HEK293 (cell line): ENCODE measurements around the gene ZFPL1.

Experiments used
- CTCF ChIP-seq: fragments of 450-650 bp; formaldehyde crosslinking; IDR thresholded peaks from 2 replicates; pipeline ENCODE4 v1.5.1; 2016; ENCODE audit warnings: missing biosample characterization, missing genetic modification characterization
- MYNN ChIP-seq: fragments of 450-650 bp; formaldehyde crosslinking; IDR thresholded peaks from 2 replicates; pipeline ENCODE4 v1.5.1; 2016; ENCODE audit warnings: missing biosample characterization, missing genetic modification characterization, borderline replicate concordance
- REST ChIP-seq: fragments of 450-650 bp; formaldehyde crosslinking; IDR thresholded peaks from 2 replicates; pipeline ENCODE4 v1.5.1; 2016; ENCODE audit warnings: missing biosample characterization, missing genetic modification characterization
- YY1 ChIP-seq: fragments of 450-650 bp; formaldehyde crosslinking; IDR thresholded peaks from 2 replicates; pipeline ENCODE4 v1.5.1; 2018; ENCODE audit warnings: missing biosample characterization, missing genetic modification characterization
- ZBTB1 ChIP-seq: fragments of 450-650 bp; formaldehyde crosslinking; IDR thresholded peaks from 2 replicates; pipeline ENCODE4 v1.5.1; 2016; ENCODE audit warnings: missing biosample characterization, missing genetic modification characterization
- ZNF248 ChIP-seq: fragments of 450-650 bp; formaldehyde crosslinking; IDR thresholded peaks from 2 replicates; pipeline ENCODE4 v1.5.1; 2017; ENCODE audit warnings: missing biosample characterization, missing genetic modification characterization
- ZNF274 ChIP-seq, 2 experiments: fragments of 200-500 bp in 1 of 2; fragments of 450-650 bp in 1 of 2; sonication (Bioruptor generic) in 1 of 2; formaldehyde crosslinking in 1 of 2; IDR thresholded peaks; 2 replicates each; pipeline versions ENCODE4 v1.5.1 to v1.6.1; 2014 to 2016; ENCODE audit warnings: borderline replicate concordance in 1 of 2, inconsistent platforms in 1 of 2, low read length in 1 of 2, missing biosample characterization in 1 of 2, missing genetic modification characterization in 1 of 2
- ZNF529 ChIP-seq: fragments of 450-650 bp; formaldehyde crosslinking; IDR thresholded peaks from 2 replicates; pipeline ENCODE4 v1.5.1; 2017; ENCODE audit warnings: missing genetic modification characterization, missing biosample characterization; ENCODE audit not compliant: insufficient replicate concordance
- ZNF560 ChIP-seq: fragments of 450-650 bp; formaldehyde crosslinking; IDR thresholded peaks from 2 replicates; pipeline ENCODE4 v1.5.1; 2017; ENCODE audit warnings: missing biosample characterization, missing genetic modification characterization, borderline replicate concordance
- TF ChIP-seq, protein P1 (sequence below): fragments of 450-650 bp; formaldehyde crosslinking; IDR thresholded peaks from 2 replicates; pipeline ENCODE4 v1.5.1; 2016; ENCODE audit warnings: missing biosample characterization, missing genetic modification characterization, low read depth

GRCh38 chr11:65134240-65134951, 50.4 kb downstream of the ZFPL1 start, which contains the start of gene SYVN1:
- peak; percentile 36; the same call in 1 of the 2 replicates for TF ChIP-seq YY1 (tag by site-specific recombination)
- TF ChIP-seq CTCF (tag by site-specific recombination), result no peak
- no peak for TF ChIP-seq ZNF248 (tag by site-specific recombination)
- no peak for TF ChIP-seq REST (tag by site-specific recombination)
- no peak for TF ChIP-seq ZNF560 (tag by site-specific recombination)
- TF ChIP-seq, protein P1, sequence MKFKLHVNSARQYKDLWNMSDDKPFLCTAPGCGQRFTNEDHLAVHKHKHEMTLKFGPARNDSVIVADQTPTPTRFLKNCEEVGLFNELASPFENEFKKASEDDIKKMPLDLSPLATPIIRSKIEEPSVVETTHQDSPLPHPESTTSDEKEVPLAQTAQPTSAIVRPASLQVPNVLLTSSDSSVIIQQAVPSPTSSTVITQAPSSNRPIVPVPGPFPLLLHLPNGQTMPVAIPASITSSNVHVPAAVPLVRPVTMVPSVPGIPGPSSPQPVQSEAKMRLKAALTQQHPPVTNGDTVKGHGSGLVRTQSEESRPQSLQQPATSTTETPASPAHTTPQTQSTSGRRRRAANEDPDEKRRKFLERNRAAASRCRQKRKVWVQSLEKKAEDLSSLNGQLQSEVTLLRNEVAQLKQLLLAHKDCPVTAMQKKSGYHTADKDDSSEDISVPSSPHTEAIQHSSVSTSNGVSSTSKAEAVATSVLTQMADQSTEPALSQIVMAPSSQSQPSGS (tag by site-specific recombination), result no peak
- no peak for TF ChIP-seq ZBTB1
- TF ChIP-seq ZNF274 (IDR thresholded peaks at IDR 0.05; ENCODE audit: low read length), result no peak
- no peak for TF ChIP-seq ZNF274 (tag by site-specific recombination; IDR thresholded peaks at IDR 0.05; ENCODE audit: borderline replicate concordance)
- TF ChIP-seq ZNF529 (tag by site-specific recombination), result no peak
- TF ChIP-seq MYNN (tag by site-specific recombination), result no peak
